RWPE2 (cell line): ENCODE measurements around the gene PXN.
A peak's percentile ranks its signal among the peaks of the same experiment; 100 is the strongest.
"Not testable (repeated sequence)": the region's sequence is repeated elsewhere in the genome, so short reads cannot be mapped to it uniquely, and the experiment has no call there.

Source experiments
- ATAC-seq: fragments of 200-7000 bp; cut with Tn5 transposase; 3 replicates; pipeline ENCODE4 v1.9.1; 2021; ENCODE audit warnings: low read depth
- DNase-seq: peaks from one replicate; pipeline ENCODE4 v3.0.0-alpha.2; 2020; ENCODE audit warnings: low spot score
- H3K27ac ChIP-seq: fragments of 450-650 bp; 2 replicates; pipeline ENCODE4 v1.5.1; 2017; ENCODE audit warnings: mild to moderate bottlenecking; ENCODE audit not compliant: poor library complexity, severe bottlenecking
- H3K27me3 ChIP-seq: fragments of 250-450 bp; sonication (Bioruptor Pico); 2 replicates; pipeline ENCODE4 v1.5.1; 2021; ENCODE audit warnings: mild to moderate bottlenecking, moderate library complexity; ENCODE audit not compliant: insufficient read depth, poor library complexity, severe bottlenecking
- H3K36me3 ChIP-seq: fragments of 250-450 bp; sonication (Bioruptor Pico); 2 replicates; pipeline ENCODE4 v1.5.1; 2020; ENCODE audit warnings: low read depth, mild to moderate bottlenecking, moderate library complexity
- H3K4me1 ChIP-seq: fragments of 250-450 bp; sonication (Bioruptor Pico); 2 replicates; pipeline ENCODE4 v1.5.1; 2021; ENCODE audit warnings: mild to moderate bottlenecking, moderate library complexity; ENCODE audit not compliant: insufficient read depth, poor library complexity, severe bottlenecking
- H3K4me3 ChIP-seq: fragments of 250-450 bp; sonication (Bioruptor Pico); 2 replicates; pipeline ENCODE4 v1.5.1; 2021; ENCODE audit warnings: mild to moderate bottlenecking, moderate library complexity; ENCODE audit not compliant: severe bottlenecking
- H3K9me3 ChIP-seq: fragments of 250-450 bp; sonication (Bioruptor Pico); 2 replicates; pipeline ENCODE4 v1.5.1; 2021; ENCODE audit warnings: mild to moderate bottlenecking, moderate library complexity; ENCODE audit not compliant: severe bottlenecking
- CTCF ChIP-seq: fragments of 450-650 bp; IDR thresholded peaks from one replicate; pipeline ENCODE4 v1.5.1; 2017; ENCODE audit warnings: mild to moderate bottlenecking, moderate library complexity; ENCODE audit not compliant: poor library complexity, severe bottlenecking

Gene PXN

GRCh38 chr12:120215357-120215735 is 50.2 kb downstream of the PXN start:
- Histone ChIP-seq H3K9me3 (no peaks in the 10 kb centered on the region), H3K36me3 (peaks cover 100% of the 10 kb centered on the region), H3K27me3 (no peaks in the 10 kb centered on the region), H3K27ac (no peak overlapping the region), H3K4me3 (no peak overlapping the region), H3K4me1 (no peaks in the 10 kb centered on the region)
- no peak for TF ChIP-seq CTCF
- ATAC-seq (no peak), DNase-seq (peak; percentile 50)

GRCh38 chr12:120214626-120215356 is 50.7 kb downstream of the PXN start:
- peaks cover 100% of the 10 kb centered on the region for H3K36me3 ChIP-seq
- ATAC-seq (no peak), DNase-seq (no peak)
- H3K27me3 ChIP-seq: no peaks in the 10 kb centered on the region
- no peak overlapping the region for H3K27ac ChIP-seq
- H3K4me3 ChIP-seq: no peak overlapping the region
- no peaks in the 10 kb centered on the region for H3K9me3 ChIP-seq
- no peaks in the 10 kb centered on the region for H3K4me1 ChIP-seq
- TF ChIP-seq CTCF: no peak

- DNase-seq (no peak), ATAC-seq (no peak)
- no peak overlapping the region for H3K27ac ChIP-seq
- H3K36me3 ChIP-seq: peaks cover 90% of the 10 kb centered on the region
- H3K9me3 ChIP-seq: no peaks in the 10 kb centered on the region
- no peak for TF ChIP-seq CTCF
- no peak overlapping the region for H3K4me3 ChIP-seq
- no peaks in the 10 kb centered on the region for H3K27me3 ChIP-seq
- H3K4me1 ChIP-seq: no peaks in the 10 kb centered on the region
Measured at GRCh38 chr12:120213758-120214157, 51.8 kb downstream of the PXN start.

- DNase-seq, H3K9me3 ChIP-seq, H3K27ac ChIP-seq, H3K27me3 ChIP-seq, H3K4me3 ChIP-seq, H3K4me1 ChIP-seq, ATAC-seq: not testable (repeated sequence)
- peaks cover 84% of the 10 kb centered on the region for H3K36me3 ChIP-seq
Measured at GRCh38 chr12:120213182-120213581, 52.3 kb downstream of the PXN start.

- no peaks in the 10 kb centered on the region for H3K9me3 ChIP-seq
- no peak overlapping the region for H3K27ac ChIP-seq
- no peaks in the 10 kb centered on the region for H3K27me3 ChIP-seq
- H3K4me3 ChIP-seq: no peak overlapping the region
- no peak for DNase-seq
- no peak for TF ChIP-seq CTCF
- no peak for ATAC-seq
- no peaks in the 10 kb centered on the region for H3K4me1 ChIP-seq
- H3K36me3 ChIP-seq: peaks cover 81% of the 10 kb centered on the region
Measured at GRCh38 chr12:120212301-120212700, 53.2 kb downstream of the PXN start.
